GM10248 (cell line): Measurements from ENCODE around the gene NUDT1.
A peak's percentile ranks its signal among the peaks of the same experiment; 100 is the strongest.

ENCODE experiments used
- CTCF ChIA-PET: fragments of 300-600 bp; sonication (Branson Sonifier 250); formaldehyde crosslinking; extraction: SDS; loops from one replicate; lab custom pipeline; 2021; ENCODE audit warnings: antibody characterized with exemption; lab: Yijun Ruan, JAX
- POLR2A ChIA-PET: fragments of 350-650 bp; sonication (Branson Sonifier 250); formaldehyde crosslinking; extraction: SDS; loops from one replicate; lab custom pipeline; 2020; ENCODE audit warnings: antibody characterized with exemption; lab: Yijun Ruan, JAX
- DNase-seq: peaks from one replicate; pipeline ENCODE4 v3.0.0; 2012; ENCODE audit errors: extremely low spot score
- CTCF ChIP-seq: IDR thresholded peaks from 2 replicates; pipeline ENCODE4 v1.5.1; 2012; ENCODE audit warnings: mild to moderate bottlenecking, low read depth; ENCODE audit errors: extremely low read depth, missing control alignments, control extremely low read depth

NUDT1 gene

GRCh38 chr7:2280424-2280823 lies 38.4 kb downstream of the NUDT1 start:
- POLR2A ChIA-PET = no interaction called here
- CTCF ChIA-PET = interaction anchor here (1.2 to 1.5 kb wide), 3 partner anchors 8 to 31 kb away, joined by 3 to 4 read pairs (median 4); no protein-coding TSS in a partner anchor
- DNase-seq = no peak
- TF ChIP-seq CTCF = no peak

- no peak for DNase-seq
- TF ChIP-seq CTCF = no peak
- ChIA-PET POLR2A (no interaction called here), CTCF (interaction anchor here (1.2 to 1.5 kb wide), 2 partner anchors 21 to 33 kb away, joined by 3 to 4 read pairs; no protein-coding TSS in a partner anchor)
Measured at GRCh38 chr7:2281541-2281940, 39.5 kb downstream of the NUDT1 start.

GRCh38 chr7:2282185-2282751 lies 40.2 kb downstream of the NUDT1 start:
- CTCF ChIA-PET = interaction anchor here (1.5 kb wide), 1 partner anchor 22 kb away, joined by 4 read pairs; no protein-coding TSS in a partner anchor
- no peak for TF ChIP-seq CTCF
- no peak for DNase-seq
- POLR2A ChIA-PET = no interaction called here

DNA sequence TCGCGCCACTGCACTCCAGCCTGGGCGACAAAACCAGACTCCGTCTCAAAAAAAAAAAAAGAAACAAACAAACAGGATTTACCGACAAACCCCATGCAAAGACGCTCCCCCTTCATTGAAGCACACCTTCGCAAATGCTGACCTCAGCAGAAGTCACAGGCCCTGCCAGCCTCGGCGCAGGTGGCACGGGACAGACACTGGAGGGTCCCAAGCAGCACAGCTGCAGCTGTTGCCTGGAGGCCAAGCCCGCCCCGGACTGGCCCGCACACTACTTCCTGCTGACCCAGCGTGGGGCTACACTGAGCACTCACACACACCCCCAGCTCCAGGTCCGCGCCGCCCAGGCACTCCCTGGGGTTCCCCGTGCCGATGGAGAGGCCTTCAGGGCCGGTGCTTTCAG lies 41.0 kb downstream of the NUDT1 start:
- no peak for DNase-seq
- POLR2A ChIA-PET = no interaction called here
- TF ChIP-seq CTCF = no peak
- CTCF ChIA-PET = no interaction called here

GRCh38 chr7:2287745-2288144 lies 45.7 kb downstream of the NUDT1 start:
- CTCF ChIA-PET = interaction anchor here (1.3 kb wide), 1 partner anchor 8 kb away, joined by 4 read pairs; no protein-coding TSS in a partner anchor
- DNase-seq = no peak
- POLR2A ChIA-PET = interaction anchor here (0.6 to 1.2 kb wide), 3 partner anchors 12 to 71 kb away, joined by 3 read pairs; no protein-coding TSS in a partner anchor
- no peak for TF ChIP-seq CTCF

DNA sequence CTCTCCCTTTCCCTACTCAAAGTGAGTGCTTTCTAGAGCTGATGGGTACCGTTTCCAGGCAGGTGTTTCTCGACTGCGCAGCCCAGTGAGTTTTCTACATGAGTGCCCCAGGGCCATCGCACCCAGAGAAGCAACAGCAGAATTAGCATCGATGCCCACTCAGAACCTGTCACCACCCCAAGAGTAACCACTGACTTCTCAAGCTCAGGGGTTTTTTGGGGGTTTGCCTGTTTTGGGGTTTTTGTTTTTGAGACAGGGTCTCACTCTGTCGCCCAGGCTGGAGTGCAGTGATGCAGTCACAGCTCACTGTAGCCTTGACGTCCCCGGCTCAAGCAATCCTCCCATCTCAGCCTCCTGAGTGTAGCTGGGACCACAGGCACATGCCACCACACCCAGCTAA lies 46.5 kb downstream of the NUDT1 start:
- TF ChIP-seq CTCF = no peak
- ChIA-PET POLR2A (interaction anchor here (0.8 to 1.2 kb wide), 3 partner anchors 12 to 25 kb away, joined by 3 read pairs; no protein-coding TSS in a partner anchor), CTCF (interaction anchor here (1.1 to 1.3 kb wide), 2 partner anchors 9 to 10 kb away, joined by 3 to 4 read pairs; no protein-coding TSS in a partner anchor)
- peak; percentile 60 for DNase-seq
